Measurements from ENCODE around the gene ANKFY1.

ANKFY1 gene

GRCh38 chr17:4136373-4136772, 127.4 kb downstream of the ANKFY1 start:
- H3K27ac ChIP-seq, result no peak overlapping the region
- TF ChIP-seq ZFX (IDR thresholded peaks at IDR 0.05; ENCODE audit: borderline replicate concordance), result no peak
- no peak for TF ChIP-seq CTCF (IDR thresholded peaks at IDR 0.05)

- no peak overlapping the region for H3K27ac ChIP-seq
Measured at GRCh38 chr17:4135489-4135888, 128.3 kb downstream of the ANKFY1 start.

GRCh38 chr17:4134721-4135120, 129.1 kb downstream of the ANKFY1 start:
- no peak overlapping the region for H3K27ac ChIP-seq
- TF ChIP-seq CTCF (IDR thresholded peaks at IDR 0.05) (no peak), ZFX (IDR thresholded peaks at IDR 0.05; ENCODE audit: borderline replicate concordance) (no peak)

More at GRCh38 chr17:4135489-4135888, 128.3 kb downstream of the ANKFY1 start:
- TF ChIP-seq ZFX (IDR thresholded peaks at IDR 0.05; ENCODE audit: borderline replicate concordance) (no peak), CTCF (IDR thresholded peaks at IDR 0.05) (no peak)

- no peak for TF ChIP-seq CTCF (IDR thresholded peaks at IDR 0.05)
Measured at GRCh38 chr17:4130715-4131114, 133.1 kb downstream of the ANKFY1 start.

GRCh38 chr17:4127555-4127954, 136.2 kb downstream of the ANKFY1 start:
- TF ChIP-seq ZFX (IDR thresholded peaks at IDR 0.05; ENCODE audit: borderline replicate concordance) (no peak), CTCF (IDR thresholded peaks at IDR 0.05) (no peak)
- H3K27ac ChIP-seq, result no peak overlapping the region

More at GRCh38 chr17:4130715-4131114, 133.1 kb downstream of the ANKFY1 start:
- H3K27ac ChIP-seq, result no peak overlapping the region

GRCh38 chr17:4125552-4125951, 138.2 kb downstream of the ANKFY1 start:
- TF ChIP-seq CTCF (IDR thresholded peaks at IDR 0.05) (no peak), ZFX (IDR thresholded peaks at IDR 0.05; ENCODE audit: borderline replicate concordance) (no peak)

GRCh38 chr17:4124999-4125398, 138.8 kb downstream of the ANKFY1 start:
- TF ChIP-seq ZFX (IDR thresholded peaks at IDR 0.05; ENCODE audit: borderline replicate concordance) (no peak), CTCF (IDR thresholded peaks at IDR 0.05) (no peak)
- H3K27ac ChIP-seq, result no peak overlapping the region

More at GRCh38 chr17:4125552-4125951, 138.2 kb downstream of the ANKFY1 start:
- no peak overlapping the region for H3K27ac ChIP-seq

Measured in 22Rv1 (cell line).